Transverse colon (tissue), 4 donors: ENCODE results near the gene MYCBP2. TPM values are rescaled to one million over a fixed set of nuclear protein-coding genes. Genes with fewer than 3 reads are reported as not detected.

ENCODE experiments used
- DNase-seq: peaks from one replicate; pipeline ENCODE4 v3.0.0-alpha.2; 2019
- H3K27ac ChIP-seq, 4 donors: fragments of 200-600 bp; sonication (generic); 2 replicates each; pipeline ENCODE4 v1.5.1; 2016 to 2018; ENCODE audit warnings: inconsistent platforms in 4 of 4
- H3K27me3 ChIP-seq: fragments of 200-600 bp; sonication (generic); 2 replicates; pipeline ENCODE4 v1.5.1; 2017; ENCODE audit warnings: inconsistent platforms
- H3K36me3 ChIP-seq, 4 donors: fragments of 200-600 bp; sonication (generic); 2 replicates each; pipeline ENCODE4 v1.5.1; 2017 to 2019; ENCODE audit warnings: inconsistent platforms in 4 of 4
- H3K4me1 ChIP-seq, 4 donors: fragments of 200-600 bp; sonication (generic); 2 replicates each; pipeline ENCODE4 v1.5.1; 2017 to 2020; ENCODE audit warnings: inconsistent platforms in 4 of 4
- H3K4me3 ChIP-seq, 4 donors: fragments of 200-600 bp; sonication (generic); 1 replicate in 1 of 4; 2 replicates in 3 of 4; pipeline versions ENCODE4 v1.5.1 to v1.6.1; 2017 to 2019; ENCODE audit warnings: inconsistent platforms in 4 of 4
- H3K9me3 ChIP-seq, 2 donors: fragments of 200-600 bp; sonication (generic); 2 replicates each; pipeline ENCODE4 v1.5.1; 2017 to 2019; ENCODE audit warnings: inconsistent platforms in 2 of 2
- CTCF ChIP-seq, 5 experiments: fragments of 200-600 bp in 3 of 5; fragments of 450-650 bp in 2 of 5; sonication (generic) in 3 of 5; IDR thresholded peaks; 1 replicate in 2 of 5; 2 replicates in 3 of 5; pipeline ENCODE4 v1.5.1; 2016 to 2017; ENCODE audit warnings: antibody characterized with exemption in 5 of 5, inconsistent platforms in 3 of 5, mild to moderate bottlenecking in 2 of 5, moderate library complexity in 1 of 5
- EP300 ChIP-seq: sonication (generic); formaldehyde crosslinking; IDR thresholded peaks from one replicate; pipeline ENCODE4 v1.6.1; 2017; ENCODE audit warnings: antibody characterized with exemption, low read depth
- POLR2A ChIP-seq: fragments of 450-650 bp; IDR thresholded peaks from one replicate; pipeline ENCODE4 v1.6.1; 2016; ENCODE audit warnings: antibody characterized with exemption, mild to moderate bottlenecking, moderate library complexity
- POLR2AphosphoS5 ChIP-seq, 3 donors: sonication (generic); formaldehyde crosslinking; IDR thresholded peaks; one replicate each; pipeline ENCODE4 v1.6.1; 2016; ENCODE audit warnings: antibody characterized with exemption in 3 of 3
- WGBS, 2 donors: methylation state at CpG; one replicate each; pipeline ENCODE4 v1.1.5; 2018; ENCODE audit warnings: low coverage in 1 of 2; 5-methylcytosine and 5-hydroxymethylcytosine counted together
- in situ Hi-C, 4 donors: fragments of 200-750 bp; cut with MboI; loops; one replicate each; pipeline versions ENCODE4 v1.15.0 to v1.15.1; 2017; ENCODE audit warnings: low sequenced_read_pairs in 3 of 4, low pct_ligation_motif_present in 1 of 4, low pct_unique_long_range_greater_than_20kb in 1 of 4
- intact Hi-C: fragments of 100-400 bp; cut with DNase I; formaldehyde crosslinking; loops from one replicate; pipeline ENCODE4 v1.15.1; 2023; ENCODE audit warnings: low total_unique reads
- total RNA-seq, 4 donors: library from RNA; depleted of rRNA; stranded (reverse); fragments of >200 nt; gene quantifications; one replicate each; pipeline ENCODE4 v1.1.0, GENCODE V29; 2016

Gene MYCBP2
- total RNA-seq, 4 donors from 2014 or later = 41.0 to 95.0 (median 48.3) TPM

DNA sequence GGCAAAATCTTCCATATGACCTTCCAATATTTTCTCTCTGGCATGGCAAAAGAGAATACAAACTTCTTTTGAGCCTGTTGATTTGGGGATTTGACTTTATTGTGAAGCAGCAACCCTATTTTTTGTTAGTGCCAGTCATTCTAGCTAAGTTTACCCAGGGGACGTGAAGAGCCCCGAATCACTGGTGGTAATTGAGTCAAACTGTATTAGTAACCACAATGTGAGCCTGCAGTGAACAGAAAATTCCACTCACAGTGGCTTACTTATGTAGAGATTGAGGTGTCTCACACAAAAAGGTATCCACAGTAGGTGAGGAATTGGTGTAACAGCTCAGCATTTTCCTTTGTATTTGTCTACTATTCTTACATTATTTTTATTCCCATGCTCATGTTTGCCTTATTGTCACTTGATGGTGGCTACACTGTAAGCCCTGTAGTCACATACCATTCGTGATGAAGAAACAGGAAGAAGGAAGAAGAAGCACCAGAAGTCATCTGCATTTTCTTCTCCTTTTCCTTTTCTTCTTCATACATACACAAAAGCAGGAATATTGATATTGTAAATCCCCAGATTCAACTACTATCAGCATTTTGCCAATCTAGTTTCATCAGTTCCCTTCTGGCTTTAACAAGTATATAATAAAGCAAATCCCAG is 33.3 kb upstream of the MYCBP2 start:
- TF ChIP-seq EP300 = no peak
- TF ChIP-seq POLR2AphosphoS5 (IDR thresholded peaks at IDR 0.05) = no peak
- no peak for TF ChIP-seq CTCF (IDR thresholded peaks at IDR 0.05)
- no peaks in the 10 kb centered on the region for H3K36me3 ChIP-seq
- H3K9me3 ChIP-seq = no peaks in the 10 kb centered on the region
- no peaks in the 10 kb centered on the region for H3K4me1 ChIP-seq
- in situ Hi-C loops (no loop called here), intact Hi-C loops (no loop called here)
- H3K4me3 ChIP-seq = no peak overlapping the region
- no peak overlapping the region for H3K27ac ChIP-seq
- no peaks in the 10 kb centered on the region for H3K27me3 ChIP-seq
- WGBS, 2 donors = 59 to 68% methylated on average over 2 to 3 of the region's 3 CpGs
- DNase-seq = no peak

DNA sequence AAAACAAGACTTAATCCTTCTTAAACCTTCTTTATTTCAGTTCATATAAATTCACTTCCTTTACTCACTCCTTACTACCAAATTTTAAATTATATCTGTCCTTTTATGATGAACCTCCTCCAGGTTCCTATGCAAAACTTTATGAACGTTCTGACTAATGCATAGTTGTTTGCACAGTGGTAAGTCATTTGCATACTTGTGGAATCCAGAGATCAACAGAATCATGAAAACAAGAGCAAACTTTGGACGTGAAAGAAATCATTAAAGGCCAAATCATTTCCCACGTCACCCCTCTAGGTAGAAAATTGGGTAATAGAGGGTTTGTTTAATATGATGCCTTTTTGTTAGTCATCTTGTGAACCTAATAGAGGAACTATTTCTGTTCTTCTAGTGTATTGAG is 32.3 kb upstream of the MYCBP2 start:
- DNase-seq = no peak
- H3K27me3 ChIP-seq = no peaks in the 10 kb centered on the region
- intact Hi-C loops (no loop called here), in situ Hi-C loops (no loop called here)
- no peaks in the 10 kb centered on the region for H3K9me3 ChIP-seq
- H3K27ac ChIP-seq = no peak overlapping the region
- H3K4me1 ChIP-seq = no peaks in the 10 kb centered on the region
- H3K36me3 ChIP-seq = no peaks in the 10 kb centered on the region
- TF ChIP-seq POLR2AphosphoS5 (IDR thresholded peaks at IDR 0.05) (no peak), EP300 (no peak), POLR2A (no peak), CTCF (IDR thresholded peaks at IDR 0.05) (no peak)
- no peak overlapping the region for H3K4me3 ChIP-seq
- 48 to 50% methylated on average over 3 of the region's 3 CpGs for WGBS, 2 donors

GRCh38 chr13:77358001-77358400 is 31.1 kb upstream of the MYCBP2 start:
- WGBS, 2 donors = 42 to 75% methylated on average over 1 of the region's 1 CpG
- TF ChIP-seq EP300 (no peak), POLR2AphosphoS5 (IDR thresholded peaks at IDR 0.05) (no peak), CTCF (IDR thresholded peaks at IDR 0.05) (no peak), POLR2A (no peak)
- H3K27me3 ChIP-seq = no peaks in the 10 kb centered on the region
- DNase-seq = no peak
- H3K36me3 ChIP-seq = no peaks in the 10 kb centered on the region
- intact Hi-C loops (no loop called here), in situ Hi-C loops (no loop called here)
- H3K27ac ChIP-seq = no peak overlapping the region
- no peaks in the 10 kb centered on the region for H3K9me3 ChIP-seq
- H3K4me3 ChIP-seq = no peak overlapping the region
- no peaks in the 10 kb centered on the region for H3K4me1 ChIP-seq

DNA sequence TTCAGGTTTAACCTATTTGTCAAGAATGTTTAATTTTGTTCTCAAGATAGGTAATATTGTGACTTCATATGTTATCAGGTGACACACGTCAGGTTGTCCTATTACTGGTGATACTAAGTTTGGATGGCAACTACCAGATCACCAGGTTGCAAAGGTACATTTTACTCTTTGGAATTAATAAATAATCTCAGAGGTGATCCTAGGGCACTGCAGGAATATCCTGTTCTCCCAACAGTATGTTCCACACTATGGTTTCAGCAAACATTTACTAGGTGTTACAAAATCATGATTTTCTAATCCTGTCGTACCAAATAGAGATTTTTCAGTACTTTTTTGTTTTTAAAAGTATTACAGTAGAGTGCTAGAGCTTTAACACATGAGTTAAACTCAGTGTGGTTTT is 29.3 kb upstream of the MYCBP2 start:
- Histone ChIP-seq H3K4me3 (no peak overlapping the region), H3K27ac (no peak overlapping the region), H3K4me1 (no peaks in the 10 kb centered on the region), H3K27me3 (no peaks in the 10 kb centered on the region), H3K36me3 (no peaks in the 10 kb centered on the region), H3K9me3 (no peaks in the 10 kb centered on the region)
- no peak for TF ChIP-seq POLR2A
- no peak for TF ChIP-seq CTCF (IDR thresholded peaks at IDR 0.05)
- no peak for TF ChIP-seq EP300
- TF ChIP-seq POLR2AphosphoS5 (IDR thresholded peaks at IDR 0.05) = no peak
- 59 to 92% methylated on average over 2 of the region's 2 CpGs for WGBS, 2 donors
- in situ Hi-C loops = no loop called here
- intact Hi-C loops = no loop called here
- DNase-seq = no peak
